HL-60 (cell line): Measurements from ENCODE around the gene GPLD1.

Experiments
- DNase-seq, 2 experiments: peaks; one replicate each; pipeline ENCODE4 v3.0.0-alpha.2; 2010 to 2020; ENCODE audit warnings: low read depth in 1 of 2, low spot score in 1 of 2
- H3K27ac ChIP-seq: fragments of 250-450 bp; sonication (Bioruptor Pico); replicated peaks from 2 replicates; pipeline ENCODE4 v1.5.1; 2020; ENCODE audit warnings: mild to moderate bottlenecking, moderate library complexity
- H3K27me3 ChIP-seq: fragments of 250-450 bp; sonication (Bioruptor Pico); 2 replicates; pipeline ENCODE4 v1.5.1; 2021; ENCODE audit warnings: mild to moderate bottlenecking, moderate library complexity; ENCODE audit not compliant: insufficient read depth, poor library complexity, severe bottlenecking
- H3K4me3 ChIP-seq: replicated peaks from 2 replicates; pipeline ENCODE4 v1.5.1; 2011; ENCODE audit warnings: mild to moderate bottlenecking, control low read depth, low read length; ENCODE audit not compliant: insufficient read depth
- GABPA ChIP-seq: IDR thresholded peaks from 2 replicates; pipeline ENCODE4 v1.6.1; 2012; ENCODE audit warnings: low read depth
- POLR2AphosphoS5 ChIP-seq: IDR thresholded peaks from 2 replicates; pipeline ENCODE4 v1.6.1; 2012; ENCODE audit warnings: low read depth
- SPI1 ChIP-seq: IDR thresholded peaks from 2 replicates; pipeline ENCODE4 v1.6.1; 2012; ENCODE audit warnings: low read depth, mild to moderate bottlenecking, borderline replicate concordance
- TF ChIP-seq, protein P1 (sequence below): IDR thresholded peaks from 2 replicates; pipeline ENCODE4 v1.6.1; 2012; ENCODE audit warnings: low read depth; ENCODE audit not compliant: insufficient replicate concordance
- TF ChIP-seq, protein P2 (sequence below): IDR thresholded peaks from one replicate; pipeline ENCODE4 v1.5.1; 2011; ENCODE audit warnings: low read length, control low read depth, inconsistent platforms; ENCODE audit not compliant: insufficient read depth

GPLD1 gene

DNA sequence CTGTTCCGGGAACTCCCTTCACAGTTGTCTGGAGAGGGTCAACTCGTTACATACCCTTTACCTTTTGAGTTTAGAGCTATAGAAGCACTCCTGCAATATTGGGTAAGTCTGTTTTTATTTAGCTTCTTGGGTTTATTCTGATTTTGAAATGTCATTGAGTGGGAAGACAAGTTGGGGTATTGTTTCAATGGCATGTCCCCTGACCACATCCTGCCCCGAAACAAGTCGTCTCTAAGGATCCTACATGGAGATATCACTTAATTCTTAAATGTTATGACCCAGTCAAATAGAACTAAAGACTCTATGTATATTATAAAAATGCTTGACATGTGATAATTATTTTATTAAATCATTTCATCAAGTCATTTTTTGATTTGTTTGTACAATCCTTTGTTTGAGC lies 77.1 kb downstream of the GPLD1 start:
- no peaks in the 10 kb centered on the region for H3K27me3 ChIP-seq
- TF ChIP-seq SPI1 (no peak), GABPA (no peak), POLR2AphosphoS5 (no peak)
- TF ChIP-seq, protein P1, sequence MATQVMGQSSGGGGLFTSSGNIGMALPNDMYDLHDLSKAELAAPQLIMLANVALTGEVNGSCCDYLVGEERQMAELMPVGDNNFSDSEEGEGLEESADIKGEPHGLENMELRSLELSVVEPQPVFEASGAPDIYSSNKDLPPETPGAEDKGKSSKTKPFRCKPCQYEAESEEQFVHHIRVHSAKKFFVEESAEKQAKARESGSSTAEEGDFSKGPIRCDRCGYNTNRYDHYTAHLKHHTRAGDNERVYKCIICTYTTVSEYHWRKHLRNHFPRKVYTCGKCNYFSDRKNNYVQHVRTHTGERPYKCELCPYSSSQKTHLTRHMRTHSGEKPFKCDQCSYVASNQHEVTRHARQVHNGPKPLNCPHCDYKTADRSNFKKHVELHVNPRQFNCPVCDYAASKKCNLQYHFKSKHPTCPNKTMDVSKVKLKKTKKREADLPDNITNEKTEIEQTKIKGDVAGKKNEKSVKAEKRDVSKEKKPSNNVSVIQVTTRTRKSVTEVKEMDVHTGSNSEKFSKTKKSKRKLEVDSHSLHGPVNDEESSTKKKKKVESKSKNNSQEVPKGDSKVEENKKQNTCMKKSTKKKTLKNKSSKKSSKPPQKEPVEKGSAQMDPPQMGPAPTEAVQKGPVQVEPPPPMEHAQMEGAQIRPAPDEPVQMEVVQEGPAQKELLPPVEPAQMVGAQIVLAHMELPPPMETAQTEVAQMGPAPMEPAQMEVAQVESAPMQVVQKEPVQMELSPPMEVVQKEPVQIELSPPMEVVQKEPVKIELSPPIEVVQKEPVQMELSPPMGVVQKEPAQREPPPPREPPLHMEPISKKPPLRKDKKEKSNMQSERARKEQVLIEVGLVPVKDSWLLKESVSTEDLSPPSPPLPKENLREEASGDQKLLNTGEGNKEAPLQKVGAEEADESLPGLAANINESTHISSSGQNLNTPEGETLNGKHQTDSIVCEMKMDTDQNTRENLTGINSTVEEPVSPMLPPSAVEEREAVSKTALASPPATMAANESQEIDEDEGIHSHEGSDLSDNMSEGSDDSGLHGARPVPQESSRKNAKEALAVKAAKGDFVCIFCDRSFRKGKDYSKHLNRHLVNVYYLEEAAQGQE = no peak
- TF ChIP-seq, protein P2, sequence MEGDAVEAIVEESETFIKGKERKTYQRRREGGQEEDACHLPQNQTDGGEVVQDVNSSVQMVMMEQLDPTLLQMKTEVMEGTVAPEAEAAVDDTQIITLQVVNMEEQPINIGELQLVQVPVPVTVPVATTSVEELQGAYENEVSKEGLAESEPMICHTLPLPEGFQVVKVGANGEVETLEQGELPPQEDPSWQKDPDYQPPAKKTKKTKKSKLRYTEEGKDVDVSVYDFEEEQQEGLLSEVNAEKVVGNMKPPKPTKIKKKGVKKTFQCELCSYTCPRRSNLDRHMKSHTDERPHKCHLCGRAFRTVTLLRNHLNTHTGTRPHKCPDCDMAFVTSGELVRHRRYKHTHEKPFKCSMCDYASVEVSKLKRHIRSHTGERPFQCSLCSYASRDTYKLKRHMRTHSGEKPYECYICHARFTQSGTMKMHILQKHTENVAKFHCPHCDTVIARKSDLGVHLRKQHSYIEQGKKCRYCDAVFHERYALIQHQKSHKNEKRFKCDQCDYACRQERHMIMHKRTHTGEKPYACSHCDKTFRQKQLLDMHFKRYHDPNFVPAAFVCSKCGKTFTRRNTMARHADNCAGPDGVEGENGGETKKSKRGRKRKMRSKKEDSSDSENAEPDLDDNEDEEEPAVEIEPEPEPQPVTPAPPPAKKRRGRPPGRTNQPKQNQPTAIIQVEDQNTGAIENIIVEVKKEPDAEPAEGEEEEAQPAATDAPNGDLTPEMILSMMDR = no peak
- no peak for DNase-seq
- H3K27ac ChIP-seq = no peak overlapping the region
- H3K4me3 ChIP-seq = no peak overlapping the region

DNA sequence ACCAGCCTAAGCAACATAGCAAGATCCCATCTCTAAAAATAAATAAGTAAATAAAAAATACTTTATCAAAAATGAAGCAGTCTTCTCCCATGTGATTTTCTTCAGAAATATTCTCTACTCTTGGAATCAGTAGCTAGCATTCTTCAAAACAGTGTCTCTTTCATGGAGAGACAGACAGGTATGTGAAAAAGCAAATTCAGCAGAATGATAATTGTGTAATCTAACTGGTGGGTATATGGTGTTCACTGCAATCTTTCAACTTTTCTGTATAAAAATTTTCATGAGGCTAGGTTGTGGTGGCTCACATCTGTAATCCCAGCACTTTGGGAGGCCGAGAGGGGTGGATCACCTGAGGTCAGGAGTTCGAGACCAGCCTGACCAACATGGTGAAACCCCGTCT lies 78.8 kb downstream of the GPLD1 start:
- H3K27me3 ChIP-seq = no peaks in the 10 kb centered on the region
- DNase-seq = no peak
- TF ChIP-seq SPI1 (no peak), GABPA (no peak), POLR2AphosphoS5 (no peak)
- H3K4me3 ChIP-seq = no peak overlapping the region
- no peak overlapping the region for H3K27ac ChIP-seq

DNA sequence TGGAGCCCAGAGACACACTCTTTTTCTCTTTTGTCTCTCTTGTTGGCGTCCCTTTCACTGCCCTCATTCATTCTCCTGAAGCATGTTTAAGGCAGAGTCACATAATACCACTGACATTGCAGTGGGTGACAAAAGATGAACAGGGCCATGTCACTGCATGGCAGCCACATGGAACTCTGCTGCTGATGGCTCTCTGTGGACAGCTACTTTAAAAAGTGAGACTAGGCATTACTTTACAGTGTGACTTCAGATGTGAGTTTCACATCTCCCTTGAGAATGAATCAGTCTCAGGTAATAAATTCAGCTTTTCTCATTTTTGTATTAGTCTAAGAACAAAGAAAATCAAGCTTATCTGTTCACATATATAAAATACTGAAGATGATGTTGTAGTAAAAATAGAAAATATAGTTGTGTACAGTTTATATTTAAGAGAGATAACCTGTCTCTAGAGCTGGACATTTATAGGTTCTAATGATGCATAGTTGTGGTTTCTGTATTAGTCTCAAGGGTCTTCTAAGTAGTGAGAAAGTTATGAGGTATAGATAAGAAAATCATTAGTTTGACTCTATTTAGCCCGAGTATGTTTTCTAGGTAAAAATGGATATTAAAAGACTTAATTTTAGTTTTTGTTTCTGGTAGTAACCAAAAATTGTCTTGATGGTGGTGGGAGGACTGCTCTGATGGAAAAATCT lies 80.5 kb downstream of the GPLD1 start:
- H3K27me3 ChIP-seq = no peaks in the 10 kb centered on the region
- TF ChIP-seq POLR2AphosphoS5 (no peak), SPI1 (no peak), GABPA (no peak)
- TF ChIP-seq, protein P2 = no peak
- TF ChIP-seq, protein P1 = no peak
- H3K4me3 ChIP-seq = no peak overlapping the region
- no peak for DNase-seq
- H3K27ac ChIP-seq = no peak overlapping the region

DNA sequence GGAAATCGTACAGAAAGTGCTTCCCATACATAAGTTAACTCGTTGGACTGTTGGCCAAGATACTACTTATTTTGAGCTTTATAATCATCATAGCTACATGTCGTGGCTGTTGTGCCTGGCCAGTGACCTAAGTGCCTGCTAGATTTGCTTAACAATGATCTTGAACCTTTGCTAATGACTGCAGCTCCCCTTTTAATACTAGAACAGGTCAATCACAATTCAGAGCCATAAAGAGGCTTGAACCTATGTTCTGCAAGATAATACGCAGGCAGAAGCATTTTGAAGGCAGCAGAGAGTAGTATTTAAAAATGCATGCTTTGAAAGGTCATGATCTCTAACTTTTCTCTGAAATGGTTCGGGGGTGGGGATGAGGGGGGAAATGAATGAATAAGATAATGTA lies 84.1 kb downstream of the GPLD1 start:
- no peak for DNase-seq
- Histone ChIP-seq H3K4me3 (no peak overlapping the region), H3K27me3 (no peaks in the 10 kb centered on the region), H3K27ac (no peak overlapping the region)
- no peak for TF ChIP-seq GABPA
- TF ChIP-seq, protein P1 = no peak
- no peak for TF ChIP-seq POLR2AphosphoS5
- TF ChIP-seq, protein P2 = no peak
- TF ChIP-seq SPI1 = no peak
